ENCODE measurements around the gene SRRM2.

The SRRM2 gene

GRCh38 chr16:2786826-2787151 is 34.4 kb downstream of the SRRM2 start:
- H3K14ac ChIP-seq (ENCODE audit: low read length) = no peak overlapping the region
- H3K9me3 ChIP-seq (replicated peaks in 1 of 2; ENCODE audit: control insufficient read depth in 2 of 2, insufficient read depth in 1 of 2, low read depth in 1 of 2, low read length in 2 of 2) = no peaks in the 10 kb centered on the region
- H4K8ac ChIP-seq (ENCODE audit: low read depth, low read length) = no peak overlapping the region
- H2BK5ac ChIP-seq (ENCODE audit: low read length) = no peak overlapping the region
- no peak overlapping the region for H3K27ac ChIP-seq (replicated peaks; ENCODE audit: low read length)
- peak overlapping the region; percentile 99 for H2AK5ac ChIP-seq (ENCODE audit: low read depth, low read length)
- H2BK120ac ChIP-seq (ENCODE audit: low read depth, low read length) = no peak overlapping the region
- no peaks in the 10 kb centered on the region for H3K79me1 ChIP-seq (ENCODE audit: low read depth, low read length)
- H2BK15ac ChIP-seq (ENCODE audit: low read length) = peak overlapping the region; percentile 93
- no peak overlapping the region for H2AFZ ChIP-seq (ENCODE audit: low read length)
- no peak overlapping the region for H2BK12ac ChIP-seq (ENCODE audit: low read length)
- H3K4me3 ChIP-seq (ENCODE audit: low read length in 2 of 2) = no peak overlapping the region
- no peak overlapping the region for H3K23ac ChIP-seq (ENCODE audit: low read depth, low read length, poor library complexity)
- H3K27me3 ChIP-seq (ENCODE audit: control insufficient read depth in 3 of 3, insufficient read depth in 3 of 3, low read depth in 1 of 3, low read length in 3 of 3) = peaks cover 0 to 10% (median 0%) of the 10 kb centered on the region in 3 experiments
- H3K4ac ChIP-seq (ENCODE audit: low read length) = no peak overlapping the region
- no peak overlapping the region for H3K4me2 ChIP-seq (ENCODE audit: insufficient read depth, low read length, poor library complexity, severe bottlenecking)
- no peak overlapping the region for H4K91ac ChIP-seq (ENCODE audit: low read depth, low read length, poor library complexity)
- H3K36me3 ChIP-seq (replicated peaks in 1 of 2; ENCODE audit: control insufficient read depth in 2 of 2, insufficient read depth in 2 of 2, low read length in 2 of 2) = no peaks in the 10 kb centered on the region
- no peak overlapping the region for H3K18ac ChIP-seq (ENCODE audit: low read length)
- peaks cover 4 to 10% of the 10 kb centered on the region in 2 donors for H3K4me1 ChIP-seq (ENCODE audit: control insufficient read depth in 2 of 2, insufficient read depth in 1 of 2, low read depth in 1 of 2, low read length in 2 of 2)
- WGBS, 2 donors (ENCODE audit: extremely low coverage in 2 of 2, insufficient read length in 2 of 2, insufficient replicate concordance in 1 of 2) = 100% methylated on average over 2 of the region's 3 CpGs; no CpG with 5 or more reads in 1 of the 2 donors
- no peak overlapping the region for H3K9ac ChIP-seq (ENCODE audit: low read depth, low read length, poor library complexity)
- DNase-seq (ENCODE audit: low spot score) = no peak

DNA sequence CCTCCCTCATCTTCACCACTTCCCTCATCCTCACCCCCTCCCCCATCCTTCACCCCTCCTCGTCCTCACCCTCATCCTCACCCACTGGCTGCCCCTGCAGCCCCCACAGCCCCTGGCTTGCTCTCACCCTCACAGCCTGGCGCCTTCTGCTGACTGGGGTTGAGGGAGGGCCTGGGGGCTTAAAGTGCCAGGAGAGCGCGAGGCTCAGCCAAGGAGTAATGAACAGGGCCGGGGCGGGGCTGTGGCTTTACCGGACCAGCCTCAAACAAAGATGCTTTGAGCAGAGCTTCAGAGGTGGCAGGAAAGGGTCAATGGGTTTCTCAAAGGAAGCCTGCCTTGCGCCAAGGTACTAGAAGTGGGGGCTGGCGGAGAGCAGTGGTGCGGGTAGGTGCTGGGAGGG is 35.0 kb downstream of the SRRM2 start, which contains the start of gene PRSS33:
TSS of gene PRSS33 (minus strand) at position 155 of the 400 bp plus-strand sequence. CDS start 1,013 bp downstream, outside the sequence.
- H3K4me1 ChIP-seq (ENCODE audit: control insufficient read depth in 2 of 2, insufficient read depth in 1 of 2, low read depth in 1 of 2, low read length in 2 of 2) = peaks cover 4 to 10% of the 10 kb centered on the region in 2 donors
- peak within 1 kb of the TSS; percentile 67 for H2BK120ac ChIP-seq (ENCODE audit: low read depth, low read length)
- DNase-seq (ENCODE audit: low spot score) = no peak
- H3K27me3 ChIP-seq (ENCODE audit: control insufficient read depth in 3 of 3, insufficient read depth in 3 of 3, low read depth in 1 of 3, low read length in 3 of 3) = peaks cover 0 to 10% (median 0%) of the 10 kb centered on the region in 3 experiments
- H3K4ac ChIP-seq (ENCODE audit: low read length) = peak within 1 kb of the TSS; percentile 23
- H2BK15ac ChIP-seq (ENCODE audit: low read length) = peak within 1 kb of the TSS; percentile 93
- H3K23ac ChIP-seq (ENCODE audit: low read depth, low read length, poor library complexity) = no peak within 1 kb of the TSS
- peak within 1 kb of the TSS; percentile 43 for H3K27ac ChIP-seq (replicated peaks; ENCODE audit: low read length)
- peak within 1 kb of the TSS; percentile 76 for H3K18ac ChIP-seq (ENCODE audit: low read length)
- H3K14ac ChIP-seq (ENCODE audit: low read length) = peak within 1 kb of the TSS; percentile 97
- H3K4me2 ChIP-seq (ENCODE audit: insufficient read depth, low read length, poor library complexity, severe bottlenecking) = peak within 1 kb of the TSS; percentile 43
- H2BK5ac ChIP-seq (ENCODE audit: low read length) = peak within 1 kb of the TSS; percentile 70
- H2AK5ac ChIP-seq (ENCODE audit: low read depth, low read length) = peak within 1 kb of the TSS; percentile 99
- H3K9ac ChIP-seq (ENCODE audit: low read depth, low read length, poor library complexity) = peak within 1 kb of the TSS; percentile 60
- H4K91ac ChIP-seq (ENCODE audit: low read depth, low read length, poor library complexity) = no peak within 1 kb of the TSS
- H3K79me1 ChIP-seq (ENCODE audit: low read depth, low read length) = no peaks in the 10 kb centered on the region
- 100% methylated on average over 1 of the region's 10 CpGs; no CpG with 5 or more reads in 1 of the 2 donors for WGBS, 2 donors (ENCODE audit: extremely low coverage in 2 of 2, insufficient read length in 2 of 2, insufficient replicate concordance in 1 of 2)
- peak within 1 kb of the TSS; percentile 82 for H2AFZ ChIP-seq (ENCODE audit: low read length)
- no peak within 1 kb of the TSS for H4K8ac ChIP-seq (ENCODE audit: low read depth, low read length)
- H3K36me3 ChIP-seq (replicated peaks in 1 of 2; ENCODE audit: control insufficient read depth in 2 of 2, insufficient read depth in 2 of 2, low read length in 2 of 2) = no peaks in the 10 kb centered on the region
- H3K9me3 ChIP-seq (replicated peaks in 1 of 2; ENCODE audit: control insufficient read depth in 2 of 2, insufficient read depth in 1 of 2, low read depth in 1 of 2, low read length in 2 of 2) = no peaks in the 10 kb centered on the region
- H2BK12ac ChIP-seq (ENCODE audit: low read length) = peak within 1 kb of the TSS; percentile 94
- no peak within 1 kb of the TSS for H3K4me3 ChIP-seq (ENCODE audit: low read length in 2 of 2)

- H4K91ac ChIP-seq (ENCODE audit: low read depth, low read length, poor library complexity) = no peak overlapping the region
- H3K36me3 ChIP-seq (replicated peaks in 1 of 2; ENCODE audit: control insufficient read depth in 2 of 2, insufficient read depth in 2 of 2, low read length in 2 of 2) = no peaks in the 10 kb centered on the region
- H2BK12ac ChIP-seq (ENCODE audit: low read length) = no peak overlapping the region
- no peak for DNase-seq (ENCODE audit: low spot score)
- peaks cover 0 to 10% (median 0%) of the 10 kb centered on the region in 3 experiments for H3K27me3 ChIP-seq (ENCODE audit: control insufficient read depth in 3 of 3, insufficient read depth in 3 of 3, low read depth in 1 of 3, low read length in 3 of 3)
- no peak overlapping the region for H3K9ac ChIP-seq (ENCODE audit: low read depth, low read length, poor library complexity)
- peak overlapping the region; percentile 82 for H2AFZ ChIP-seq (ENCODE audit: low read length)
- no CpG with 5 or more reads among the region's 7 CpGs for WGBS, 2 donors (ENCODE audit: extremely low coverage in 2 of 2, insufficient read length in 2 of 2, insufficient replicate concordance in 1 of 2)
- peaks cover 4 to 10% of the 10 kb centered on the region in 2 donors for H3K4me1 ChIP-seq (ENCODE audit: control insufficient read depth in 2 of 2, insufficient read depth in 1 of 2, low read depth in 1 of 2, low read length in 2 of 2)
- no peaks in the 10 kb centered on the region for H3K79me1 ChIP-seq (ENCODE audit: low read depth, low read length)
- H3K18ac ChIP-seq (ENCODE audit: low read length) = peak overlapping the region; percentile 66
- H3K23ac ChIP-seq (ENCODE audit: low read depth, low read length, poor library complexity) = no peak overlapping the region
- no peak overlapping the region for H4K8ac ChIP-seq (ENCODE audit: low read depth, low read length)
- H3K4me3 ChIP-seq (ENCODE audit: low read length in 2 of 2) = no peak overlapping the region
- H3K4me2 ChIP-seq (ENCODE audit: insufficient read depth, low read length, poor library complexity, severe bottlenecking) = peak overlapping the region; percentile 43
- no peaks in the 10 kb centered on the region for H3K9me3 ChIP-seq (replicated peaks in 1 of 2; ENCODE audit: control insufficient read depth in 2 of 2, insufficient read depth in 1 of 2, low read depth in 1 of 2, low read length in 2 of 2)
- H2BK120ac ChIP-seq (ENCODE audit: low read depth, low read length) = peak overlapping the region; percentile 67
- no peak overlapping the region for H2BK15ac ChIP-seq (ENCODE audit: low read length)
- H3K4ac ChIP-seq (ENCODE audit: low read length) = no peak overlapping the region
- H3K14ac ChIP-seq (ENCODE audit: low read length) = no peak overlapping the region
- no peak overlapping the region for H3K27ac ChIP-seq (replicated peaks; ENCODE audit: low read length)
- peak overlapping the region; percentile 15 for H2AK5ac ChIP-seq (ENCODE audit: low read depth, low read length)
- H2BK5ac ChIP-seq (ENCODE audit: low read length) = peak overlapping the region; percentile 29
These were observed 35.5 kb downstream of the SRRM2 start for GRCh38 chr16:2787961-2788360.

DNA sequence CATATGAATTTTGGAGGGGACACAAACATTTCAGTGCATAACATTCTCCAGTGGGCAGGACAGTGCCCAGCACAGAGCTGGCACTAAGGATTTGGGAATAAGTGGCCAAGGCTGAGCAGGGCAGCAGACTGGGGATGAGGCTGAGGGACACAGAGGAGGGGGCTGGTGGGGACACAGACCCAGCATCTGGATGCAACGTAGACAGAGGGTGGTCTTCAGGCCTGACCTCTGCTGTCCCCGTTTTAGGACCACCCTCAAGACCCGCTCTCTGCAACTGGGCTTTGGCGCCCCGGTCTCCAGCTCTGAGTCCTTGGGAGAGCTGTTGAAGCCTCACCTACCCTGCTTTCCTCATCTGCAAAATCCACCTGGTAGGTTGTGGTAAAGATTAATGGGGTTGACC is 38.2 kb downstream of the SRRM2 start:
- Histone ChIP-seq H3K79me1 (ENCODE audit: low read depth, low read length) (no peaks in the 10 kb centered on the region), H3K9me3 (replicated peaks in 1 of 2; ENCODE audit: control insufficient read depth in 2 of 2, insufficient read depth in 1 of 2, low read depth in 1 of 2, low read length in 2 of 2) (no peaks in the 10 kb centered on the region), H3K23ac (ENCODE audit: low read depth, low read length, poor library complexity) (no peak overlapping the region), H2BK12ac (ENCODE audit: low read length) (no peak overlapping the region), H4K91ac (ENCODE audit: low read depth, low read length, poor library complexity) (no peak overlapping the region), H3K18ac (ENCODE audit: low read length) (no peak overlapping the region), H3K9ac (ENCODE audit: low read depth, low read length, poor library complexity) (no peak overlapping the region), H3K27ac (replicated peaks; ENCODE audit: low read length) (no peak overlapping the region), H3K4me1 (ENCODE audit: control insufficient read depth in 2 of 2, insufficient read depth in 1 of 2, low read depth in 1 of 2, low read length in 2 of 2) (peaks cover 4 to 10% of the 10 kb centered on the region in 2 donors), H3K27me3 (ENCODE audit: control insufficient read depth in 3 of 3, insufficient read depth in 3 of 3, low read depth in 1 of 3, low read length in 3 of 3) (peaks cover 0 to 10% (median 0%) of the 10 kb centered on the region in 3 experiments), H4K8ac (ENCODE audit: low read depth, low read length) (no peak overlapping the region), H2BK15ac (ENCODE audit: low read length) (no peak overlapping the region), H3K14ac (ENCODE audit: low read length) (no peak overlapping the region), H2BK120ac (ENCODE audit: low read depth, low read length) (no peak overlapping the region), H2AFZ (ENCODE audit: low read length) (no peak overlapping the region), H2BK5ac (ENCODE audit: low read length) (no peak overlapping the region), H2AK5ac (ENCODE audit: low read depth, low read length) (no peak overlapping the region), H3K4me3 (ENCODE audit: low read length in 2 of 2) (no peak overlapping the region), H3K36me3 (replicated peaks in 1 of 2; ENCODE audit: control insufficient read depth in 2 of 2, insufficient read depth in 2 of 2, low read length in 2 of 2) (no peaks in the 10 kb centered on the region), H3K4ac (ENCODE audit: low read length) (no peak overlapping the region), H3K4me2 (ENCODE audit: insufficient read depth, low read length, poor library complexity, severe bottlenecking) (no peak overlapping the region)
- no peak for DNase-seq (ENCODE audit: low spot score)
- no CpG with 5 or more reads among the region's 5 CpGs for WGBS, 2 donors (ENCODE audit: extremely low coverage in 2 of 2, insufficient read length in 2 of 2, insufficient replicate concordance in 1 of 2)
